C4-2B (cell line): ENCODE data around the gene CETP.

Experiments used
- H3K27ac ChIP-seq: fragments of 450-650 bp; 2 replicates; pipeline ENCODE4 v1.5.1; 2017
- CTCF ChIP-seq: fragments of 450-650 bp; conservative IDR thresholded peaks from 2 replicates; pipeline ENCODE4 v1.5.1; 2017; ENCODE audit warnings: mild to moderate bottlenecking
- ZFX ChIP-seq: fragments of 450-650 bp; IDR thresholded peaks from 2 replicates; pipeline ENCODE4 v1.6.1; 2017

CETP gene

GRCh38 chr16:56944954-56945839 is 16.6 kb upstream of the CETP start:
- no peak overlapping the region for H3K27ac ChIP-seq
- TF ChIP-seq CTCF, result no peak
- TF ChIP-seq ZFX, result no peak

GRCh38 chr16:56945847-56946527 is 15.8 kb upstream of the CETP start:
- TF ChIP-seq ZFX (no peak), CTCF (no peak)
- H3K27ac ChIP-seq, result no peak overlapping the region

- no peak overlapping the region for H3K27ac ChIP-seq
- TF ChIP-seq ZFX (no peak), CTCF (no peak)
Observed at GRCh38 chr16:56946767-56947603, 14.8 kb upstream of the CETP start.

- no peak overlapping the region for H3K27ac ChIP-seq
- TF ChIP-seq CTCF (no peak), ZFX (no peak)
Observed at GRCh38 chr16:56947604-56947995, 14.2 kb upstream of the CETP start.

GRCh38 chr16:56948234-56948633 is 13.5 kb upstream of the CETP start:
- no peak overlapping the region for H3K27ac ChIP-seq
- no peak for TF ChIP-seq ZFX
- no peak for TF ChIP-seq CTCF

GRCh38 chr16:56950051-56950450 is 11.7 kb upstream of the CETP start:
- H3K27ac ChIP-seq, result no peak overlapping the region
- no peak for TF ChIP-seq CTCF
- no peak for TF ChIP-seq ZFX
